GM10847 (cell line): Measurements from ENCODE around the gene FAM210A.

Source experiments
- POLR2A ChIP-seq: IDR thresholded peaks from 2 replicates; pipeline ENCODE4 v1.6.1; 2011; ENCODE audit not compliant: insufficient read length; ENCODE audit errors: extremely low read depth

The FAM210A gene

DNA sequence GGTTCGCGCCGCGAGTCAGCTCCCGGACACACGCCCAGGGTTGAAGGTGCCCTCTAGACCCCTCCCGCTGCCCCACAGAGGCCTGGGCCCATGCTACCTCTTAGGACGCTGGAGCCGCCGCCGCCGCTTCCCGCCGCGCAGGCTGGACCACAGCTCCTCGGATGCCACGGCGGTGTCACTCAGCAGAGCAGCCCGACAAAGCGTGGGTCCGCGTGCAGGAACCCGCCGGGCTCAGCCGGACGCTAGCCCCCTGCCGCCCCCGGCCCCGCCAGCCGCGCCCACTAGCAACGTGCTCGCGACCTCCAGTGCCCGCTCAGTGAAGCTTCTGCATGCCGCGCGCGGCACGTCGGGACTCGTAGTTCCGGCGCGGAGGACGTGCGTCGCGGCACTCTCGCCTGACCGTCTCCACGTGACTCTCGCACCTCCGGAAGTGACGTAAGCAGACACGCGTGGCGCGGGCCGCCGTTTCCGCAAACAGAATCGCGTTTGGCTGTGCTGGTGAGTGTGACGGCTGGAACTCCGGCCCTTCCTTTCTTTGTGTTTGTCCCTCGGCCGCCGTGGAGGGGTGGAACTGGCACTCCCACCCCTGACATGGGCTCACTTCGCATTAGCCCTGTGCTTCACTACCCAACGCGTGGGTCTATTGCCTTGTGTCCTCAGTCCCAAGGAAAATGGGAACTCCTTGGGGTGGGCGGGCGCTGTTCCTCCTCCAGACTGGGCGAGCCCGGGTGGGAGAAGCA lies at the start of gene FAM210A, which contains the start of gene RNMT:
Gene FAM210A, minus strand, starts transcription at position 327 of the 740 bp plus-strand sequence. CDS start 44,481 bp downstream, outside the sequence.
Gene RNMT, plus strand, starts transcription at position 442 of the 740 bp plus-strand sequence. CDS start 4,845 bp downstream, outside the sequence.
- peak; percentile 76 for TF ChIP-seq POLR2A

DNA sequence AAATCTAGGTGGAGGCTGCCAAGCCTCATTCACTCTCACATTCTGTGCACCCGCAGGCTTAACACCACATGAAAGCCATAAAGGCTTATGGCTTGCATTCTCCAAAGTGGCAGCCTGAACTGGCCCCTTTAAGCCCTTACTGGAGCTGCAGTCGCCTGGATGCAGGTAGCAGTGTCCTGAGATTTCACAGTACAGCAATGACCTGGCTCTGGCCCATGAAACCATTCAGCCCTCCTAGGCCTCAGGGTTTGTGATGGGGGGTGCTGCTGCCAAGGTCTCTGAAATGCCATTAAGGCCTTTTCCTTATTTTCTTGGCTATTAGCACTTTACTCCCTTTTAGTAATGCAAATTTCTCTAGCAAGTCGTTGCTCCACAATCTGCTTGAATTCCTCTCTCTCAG lies 48.7 kb upstream of the FAM210A start:
- no peak for TF ChIP-seq POLR2A

GRCh38 chr18:13762690-13763439 lies 36.5 kb upstream of the FAM210A start:
- TF ChIP-seq POLR2A, result no peak

DNA sequence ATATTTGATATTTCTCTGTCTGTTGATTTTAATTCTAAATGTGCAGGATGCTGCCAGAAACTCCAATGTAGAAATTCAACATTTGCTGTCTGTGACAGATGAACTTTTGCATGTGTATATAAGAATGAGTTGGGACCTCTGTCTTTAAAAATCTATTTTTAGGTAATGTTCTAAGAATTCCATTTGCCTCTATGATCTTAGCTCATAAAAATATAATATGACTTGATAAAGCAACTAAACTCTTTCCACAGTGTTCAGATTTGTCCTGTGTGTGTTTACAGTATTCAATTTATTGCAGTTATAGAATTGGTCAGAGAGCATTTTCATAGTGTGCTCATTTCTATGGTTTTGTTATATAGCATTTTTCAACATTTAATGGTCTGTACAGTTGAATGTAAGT lies 33.7 kb upstream of the FAM210A start:
- TF ChIP-seq POLR2A, result no peak

DNA sequence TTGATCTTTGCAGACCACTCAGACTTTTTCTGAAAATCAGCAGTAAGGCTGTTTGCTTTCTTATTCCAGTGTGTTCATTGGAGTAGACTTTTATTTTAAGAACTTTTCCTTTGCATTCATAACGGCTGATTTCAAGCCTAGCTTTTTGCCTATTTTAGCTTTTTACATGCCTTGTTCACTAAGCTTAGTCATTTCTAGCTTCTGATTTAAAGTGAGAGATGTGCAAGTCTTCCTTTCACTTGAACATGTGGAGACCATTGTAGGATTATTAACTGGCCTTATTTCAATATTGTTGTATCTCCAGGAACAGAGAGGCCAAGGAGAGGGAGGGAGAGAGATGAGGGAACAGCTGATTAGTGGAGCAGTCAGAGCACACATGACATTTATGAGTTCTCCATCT lies 32.3 kb upstream of the FAM210A start:
- TF ChIP-seq POLR2A, result no peak

DNA sequence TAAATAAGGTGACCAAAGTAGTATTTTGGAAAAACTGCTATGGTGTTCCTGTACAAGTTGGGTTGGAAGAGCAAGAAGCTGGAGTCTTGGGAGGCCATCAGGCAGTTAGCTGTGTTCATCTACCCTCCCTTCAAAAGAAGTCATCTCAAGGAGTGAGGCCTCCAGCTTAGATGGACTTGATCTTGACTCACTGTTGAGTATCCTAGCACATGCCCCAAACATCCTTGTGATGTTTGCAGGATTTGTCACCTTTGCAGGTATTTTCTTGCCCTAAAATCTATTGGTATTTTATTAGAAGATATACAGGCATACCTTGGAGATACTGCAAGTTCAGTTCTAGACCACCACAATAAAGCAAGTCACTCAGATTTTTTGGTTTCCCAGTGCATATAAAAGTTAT lies 30.3 kb upstream of the FAM210A start:
- no peak for TF ChIP-seq POLR2A

- no peak for TF ChIP-seq POLR2A
These were observed 29.9 kb upstream of the FAM210A start for GRCh38 chr18:13756261-13756660.

DNA sequence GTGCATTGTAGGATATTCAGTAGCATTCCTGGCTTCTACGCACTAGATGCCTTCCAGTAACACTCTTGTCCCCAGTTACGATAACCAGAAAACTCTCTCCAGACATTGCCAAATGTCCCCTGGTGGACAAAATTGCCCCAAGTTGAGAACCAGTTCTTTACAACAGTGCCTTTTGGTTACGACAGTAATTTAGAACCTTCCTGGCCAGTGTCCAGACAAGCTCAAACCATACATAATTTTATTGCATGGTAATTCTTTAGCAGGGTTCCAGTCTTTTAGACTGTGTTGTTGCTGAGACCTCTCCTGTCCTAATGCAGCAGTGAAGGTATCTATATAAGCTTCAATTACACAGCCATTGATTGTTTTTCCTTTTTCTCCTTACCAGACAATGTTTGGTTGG lies 20.3 kb upstream of the FAM210A start:
- no peak for TF ChIP-seq POLR2A

DNA sequence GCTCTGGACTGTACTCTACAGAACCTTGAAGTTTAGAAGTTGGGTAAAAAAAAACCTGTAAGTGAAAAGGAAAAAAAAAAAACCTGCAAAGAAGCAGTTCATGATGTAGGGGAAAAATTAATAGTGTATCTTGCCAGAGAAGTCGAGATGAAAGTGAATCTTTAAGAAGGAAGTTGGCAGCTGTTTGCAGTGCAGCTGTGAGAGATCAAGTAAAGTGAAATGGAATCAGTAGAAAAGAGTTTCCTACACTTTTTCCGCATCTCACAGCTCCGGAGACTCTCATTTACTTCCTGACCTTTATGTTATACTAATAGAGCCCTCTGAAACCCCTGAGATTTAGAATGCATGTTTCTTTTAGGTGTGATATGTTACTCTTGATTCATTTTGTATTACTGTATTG lies 19.3 kb upstream of the FAM210A start:
- TF ChIP-seq POLR2A, result no peak

DNA sequence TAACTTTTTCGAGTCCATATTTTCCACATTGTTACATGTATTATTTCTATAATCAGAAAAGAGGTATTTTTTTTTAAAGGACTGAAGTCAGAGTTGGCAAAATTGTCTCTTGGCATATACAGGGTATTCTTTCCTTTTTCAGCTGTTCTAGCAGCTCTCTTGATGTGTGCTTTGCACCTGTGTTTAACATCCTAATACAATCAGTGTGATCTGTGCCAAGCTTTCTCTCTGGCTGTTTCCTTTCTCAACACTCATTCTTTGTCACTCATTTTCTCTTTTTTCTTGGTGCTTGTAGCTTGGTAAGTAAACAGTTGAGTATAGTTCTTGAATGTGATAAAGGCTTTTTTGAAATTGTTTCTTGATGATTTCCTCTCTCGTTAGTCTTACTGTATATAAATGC lies 9.3 kb upstream of the FAM210A start:
- no peak for TF ChIP-seq POLR2A

DNA sequence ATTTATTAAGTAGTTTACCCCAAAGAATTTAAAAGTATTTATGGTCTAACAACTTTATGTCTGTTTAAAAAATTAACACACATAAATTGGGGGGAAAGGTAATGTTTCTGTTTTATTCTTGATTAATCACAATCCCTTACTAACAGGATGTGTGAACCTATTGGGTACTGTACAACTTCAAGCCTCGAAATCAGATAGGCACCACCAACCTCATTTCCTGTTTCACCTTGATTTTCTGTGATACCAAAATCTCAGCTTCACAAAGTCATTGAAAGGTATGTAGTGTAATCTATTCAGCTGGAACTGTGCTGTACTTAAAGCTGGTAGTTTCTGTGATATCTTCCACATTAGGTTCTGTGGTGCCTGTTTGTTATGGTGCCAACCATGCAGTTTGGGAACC lies 4.1 kb upstream of the FAM210A start:
- no peak for TF ChIP-seq POLR2A

DNA sequence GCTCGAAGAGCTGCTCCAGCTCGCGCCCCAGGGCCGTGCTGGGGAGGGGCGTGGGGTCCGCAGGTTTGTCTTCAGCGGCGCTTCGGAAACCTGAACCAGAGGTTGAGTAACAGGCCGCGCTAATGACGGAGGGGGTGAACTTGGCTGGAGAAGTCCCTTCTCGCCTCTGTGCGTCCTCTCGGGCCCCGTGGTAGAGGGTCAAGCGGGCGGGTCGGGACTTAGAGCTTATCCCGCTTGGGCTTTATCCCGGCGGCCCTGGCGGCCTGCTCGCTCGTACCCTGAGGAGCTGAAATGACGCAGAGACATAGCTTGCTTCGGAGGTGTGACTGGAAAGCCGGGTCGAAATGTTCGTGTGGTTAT lies 594 bp upstream of the FAM210A start:
- no peak for TF ChIP-seq POLR2A

GRCh38 chr18:13725566-13726231 lies 659 bp downstream of the FAM210A start:
- no peak for TF ChIP-seq POLR2A

DNA sequence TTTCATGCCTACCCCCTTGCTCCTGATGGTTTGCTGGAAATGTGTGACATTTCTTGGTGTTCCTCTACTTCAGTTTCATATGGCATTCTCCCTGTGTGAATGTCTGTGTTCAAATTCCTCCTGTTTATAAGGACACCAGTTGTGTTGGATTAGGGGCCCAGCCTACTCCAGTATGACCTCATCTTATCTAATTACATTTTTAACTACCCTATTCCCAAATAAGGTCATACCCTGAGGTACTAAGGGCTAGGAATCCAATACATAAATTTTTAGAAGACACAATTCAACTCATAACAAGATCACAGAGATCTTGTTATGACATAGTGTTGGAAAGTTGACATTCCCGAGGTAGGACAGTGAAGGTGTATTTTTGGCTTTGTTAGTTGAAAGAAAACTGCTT lies 5.5 kb downstream of the FAM210A start:
- TF ChIP-seq POLR2A, result no peak

GRCh38 chr18:13720123-13720522 lies 6.2 kb downstream of the FAM210A start:
- TF ChIP-seq POLR2A, result no peak

- no peak for TF ChIP-seq POLR2A
These were observed 9.4 kb downstream of the FAM210A start for GRCh38 chr18:13716916-13717315.
